ENCODE results near the gene LRRC1. TPM values are rescaled to one million over a fixed set of nuclear protein-coding genes. Genes with fewer than 3 reads are reported as not detected.
A peak's percentile ranks its signal among the peaks of the same experiment; 100 is the strongest.

LRRC1 gene
- total RNA-seq, 2 donors from 2014 or later = 3.8 to 4.9 TPM

GRCh38 chr6:53809691-53810090 lies 14.9 kb downstream of the LRRC1 start:
- ATAC-seq (no peak), DNase-seq (no peak)
- intact Hi-C loops (cut with DNase I) = no loop called here

- ATAC-seq (peak; percentile 21 to 72), DNase-seq (no peak)
- intact Hi-C loops (cut with DNase I) = no loop called here
These were observed 16.3 kb downstream of the LRRC1 start for GRCh38 chr6:53811082-53811481.

GRCh38 chr6:53811746-53812145 lies 16.9 kb downstream of the LRRC1 start:
- intact Hi-C loops (cut with DNase I) = no loop called here
- DNase-seq (no peak), ATAC-seq (no peak)

GRCh38 chr6:53813096-53813495 lies 18.3 kb downstream of the LRRC1 start:
- peak in 1 of 2 donors; percentile 15 for ATAC-seq
- intact Hi-C loops (cut with DNase I) = no loop called here
- DNase-seq = no peak

- intact Hi-C loops (cut with DNase I) = no loop called here
- no peak for ATAC-seq
- no peak for DNase-seq
These were observed 19.0 kb downstream of the LRRC1 start for GRCh38 chr6:53813801-53814200.

- no peak for ATAC-seq
- intact Hi-C loops (cut with DNase I) = no loop called here
- no peak for DNase-seq
These were observed 19.5 kb downstream of the LRRC1 start for GRCh38 chr6:53814353-53814752.

GRCh38 chr6:53815381-53816119 lies 20.7 kb downstream of the LRRC1 start:
- ATAC-seq = peak in 1 of 2 donors; percentile 38
- DNase-seq = no peak
- intact Hi-C loops (cut with DNase I) = no loop called here

GRCh38 chr6:53818858-53819609 lies 24.2 kb downstream of the LRRC1 start:
- intact Hi-C loops (cut with DNase I) = no loop called here
- ATAC-seq = no peak

GRCh38 chr6:53822401-53823125 lies 27.8 kb downstream of the LRRC1 start:
- DNase-seq (no peak), ATAC-seq (peak in 1 of 2 donors; percentile 29)
- intact Hi-C loops (cut with DNase I) = no loop called here

More at GRCh38 chr6:53818858-53819609, 24.2 kb downstream of the LRRC1 start:
- no peak for DNase-seq

GRCh38 chr6:53824714-53825113 lies 29.9 kb downstream of the LRRC1 start:
- intact Hi-C loops (cut with DNase I) = no loop called here
- DNase-seq (no peak), ATAC-seq (no peak)

GRCh38 chr6:53825532-53826321 lies 30.9 kb downstream of the LRRC1 start:
- DNase-seq (no peak), ATAC-seq (peak in 1 of 2 donors; percentile 61)
- intact Hi-C loops (cut with DNase I) = no loop called here

GRCh38 chr6:53827531-53827930 lies 32.7 kb downstream of the LRRC1 start:
- intact Hi-C loops (cut with DNase I) = no loop called here
- DNase-seq (no peak), ATAC-seq (no peak)

- intact Hi-C loops (cut with DNase I) = no loop called here
- peak; percentile 22 for DNase-seq
- peak in 1 of 2 donors; percentile 60 for ATAC-seq
These were observed 33.4 kb downstream of the LRRC1 start for GRCh38 chr6:53828215-53828614.

GRCh38 chr6:53828966-53829697 lies 34.3 kb downstream of the LRRC1 start:
- no peak for ATAC-seq
- intact Hi-C loops (cut with DNase I) = no loop called here
- no peak for DNase-seq

- intact Hi-C loops (cut with DNase I) = no loop called here
- no peak for ATAC-seq
- DNase-seq = no peak
These were observed 35.0 kb downstream of the LRRC1 start for GRCh38 chr6:53829698-53830221.

- ATAC-seq (no peak), DNase-seq (no peak)
- intact Hi-C loops (cut with DNase I) = no loop called here
These were observed 35.6 kb downstream of the LRRC1 start for GRCh38 chr6:53830366-53830765.

GRCh38 chr6:53831081-53831869 lies 36.5 kb downstream of the LRRC1 start:
- DNase-seq (no peak), ATAC-seq (no peak)
- intact Hi-C loops (cut with DNase I) = no loop called here
